Coronary artery (tissue), 2 donors: ENCODE results near the gene KLHL3.
"Not testable (repeated sequence)": the region's sequence is repeated elsewhere in the genome, so short reads cannot be mapped to it uniquely, and the experiment has no call there.

Experiments
- DNase-seq: peaks from one replicate; pipeline ENCODE4 v3.0.0-alpha.2; 2017; ENCODE audit warnings: low spot score
- H3K27ac ChIP-seq, 2 donors: fragments of 200-600 bp; sonication (generic); one replicate each; pipeline ENCODE4 v1.5.1; 2016 to 2019
- H3K4me3 ChIP-seq: fragments of 200-600 bp; sonication (generic); 2 replicates; pipeline ENCODE4 v1.5.1; 2016; ENCODE audit warnings: mild to moderate bottlenecking, moderate library complexity
- TF ChIP-seq, protein P1 (sequence below): fragments of 200-600 bp; sonication (generic); IDR thresholded peaks from one replicate; pipeline ENCODE4 v1.5.1; 2019; ENCODE audit warnings: antibody characterized with exemption

KLHL3 gene, protein sequence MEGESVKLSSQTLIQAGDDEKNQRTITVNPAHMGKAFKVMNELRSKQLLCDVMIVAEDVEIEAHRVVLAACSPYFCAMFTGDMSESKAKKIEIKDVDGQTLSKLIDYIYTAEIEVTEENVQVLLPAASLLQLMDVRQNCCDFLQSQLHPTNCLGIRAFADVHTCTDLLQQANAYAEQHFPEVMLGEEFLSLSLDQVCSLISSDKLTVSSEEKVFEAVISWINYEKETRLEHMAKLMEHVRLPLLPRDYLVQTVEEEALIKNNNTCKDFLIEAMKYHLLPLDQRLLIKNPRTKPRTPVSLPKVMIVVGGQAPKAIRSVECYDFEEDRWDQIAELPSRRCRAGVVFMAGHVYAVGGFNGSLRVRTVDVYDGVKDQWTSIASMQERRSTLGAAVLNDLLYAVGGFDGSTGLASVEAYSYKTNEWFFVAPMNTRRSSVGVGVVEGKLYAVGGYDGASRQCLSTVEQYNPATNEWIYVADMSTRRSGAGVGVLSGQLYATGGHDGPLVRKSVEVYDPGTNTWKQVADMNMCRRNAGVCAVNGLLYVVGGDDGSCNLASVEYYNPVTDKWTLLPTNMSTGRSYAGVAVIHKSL

GRCh38 chr5:137735555-137736284 lies at the start of gene KLHL3:
KLHL3 (minus strand) TSS chr5:137736089; CDS start chr5:137735646, 443 bp downstream.
- peak; percentile 78 for DNase-seq
- TF ChIP-seq, protein P1, sequence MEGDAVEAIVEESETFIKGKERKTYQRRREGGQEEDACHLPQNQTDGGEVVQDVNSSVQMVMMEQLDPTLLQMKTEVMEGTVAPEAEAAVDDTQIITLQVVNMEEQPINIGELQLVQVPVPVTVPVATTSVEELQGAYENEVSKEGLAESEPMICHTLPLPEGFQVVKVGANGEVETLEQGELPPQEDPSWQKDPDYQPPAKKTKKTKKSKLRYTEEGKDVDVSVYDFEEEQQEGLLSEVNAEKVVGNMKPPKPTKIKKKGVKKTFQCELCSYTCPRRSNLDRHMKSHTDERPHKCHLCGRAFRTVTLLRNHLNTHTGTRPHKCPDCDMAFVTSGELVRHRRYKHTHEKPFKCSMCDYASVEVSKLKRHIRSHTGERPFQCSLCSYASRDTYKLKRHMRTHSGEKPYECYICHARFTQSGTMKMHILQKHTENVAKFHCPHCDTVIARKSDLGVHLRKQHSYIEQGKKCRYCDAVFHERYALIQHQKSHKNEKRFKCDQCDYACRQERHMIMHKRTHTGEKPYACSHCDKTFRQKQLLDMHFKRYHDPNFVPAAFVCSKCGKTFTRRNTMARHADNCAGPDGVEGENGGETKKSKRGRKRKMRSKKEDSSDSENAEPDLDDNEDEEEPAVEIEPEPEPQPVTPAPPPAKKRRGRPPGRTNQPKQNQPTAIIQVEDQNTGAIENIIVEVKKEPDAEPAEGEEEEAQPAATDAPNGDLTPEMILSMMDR: no peak
- peak within 1 kb of the TSS; percentile 74 for H3K4me3 ChIP-seq
- peak within 1 kb of the TSS; percentile 6 to 78 for H3K27ac ChIP-seq

GRCh38 chr5:137782984-137783536 lies 47.2 kb upstream of the KLHL3 start:
- Histone ChIP-seq H3K27ac (no peak overlapping the region), H3K4me3 (no peak overlapping the region)
- TF ChIP-seq, protein P1: no peak
- DNase-seq: no peak

DNA sequence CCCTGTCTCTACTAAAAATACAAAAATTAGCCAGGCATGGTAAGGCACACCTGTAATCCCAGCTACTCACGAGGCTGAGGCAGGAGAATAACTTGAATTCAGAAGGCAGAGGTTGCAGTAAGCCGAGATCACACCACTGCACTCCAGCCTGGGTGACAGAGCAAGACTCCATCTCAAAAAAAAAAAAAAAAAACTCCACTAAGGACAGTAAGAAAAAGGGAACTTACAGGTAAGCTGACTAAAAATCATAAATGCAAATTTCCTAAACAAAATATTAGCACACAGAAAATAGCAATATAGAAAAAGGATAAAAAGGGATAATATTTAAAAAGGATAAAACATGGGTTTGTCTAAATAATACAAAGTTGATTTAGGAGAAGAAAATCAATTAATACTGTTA lies 46.2 kb upstream of the KLHL3 start:
- DNase-seq: no peak
- TF ChIP-seq, protein P1: no peak
- Histone ChIP-seq H3K27ac (no peak overlapping the region), H3K4me3 (no peak overlapping the region)

- Histone ChIP-seq H3K27ac (no peak overlapping the region), H3K4me3 (no peak overlapping the region)
- TF ChIP-seq, protein P1: peak; percentile 72
- no peak for DNase-seq
Measured at GRCh38 chr5:137778772-137779564, 43.1 kb upstream of the KLHL3 start.

DNA sequence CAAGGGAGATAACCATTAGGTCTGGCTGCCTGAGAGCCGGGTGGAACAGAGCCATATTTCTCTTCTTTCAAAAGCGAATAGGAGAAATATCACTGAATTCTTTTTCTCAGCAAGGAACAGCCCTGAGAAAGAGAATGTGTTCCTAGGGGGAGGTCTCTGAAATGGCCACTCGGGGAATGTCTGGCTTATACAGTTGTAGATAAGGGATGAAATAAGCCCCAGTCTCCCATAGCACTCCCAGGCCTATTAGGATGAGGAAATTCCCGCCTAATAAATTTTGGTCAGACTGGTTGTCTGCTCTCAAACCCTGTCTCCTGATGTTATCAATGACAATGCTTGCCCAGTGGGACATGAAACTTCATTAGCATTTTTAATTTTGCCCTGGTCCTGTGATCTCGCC lies 32.0 kb upstream of the KLHL3 start:
- H3K27ac ChIP-seq, DNase-seq: not testable (repeated sequence)

GRCh38 chr5:137761566-137761965 lies 25.7 kb upstream of the KLHL3 start:
- DNase-seq: no peak
- Histone ChIP-seq H3K4me3 (no peak overlapping the region), H3K27ac (no peak overlapping the region)
- TF ChIP-seq, protein P1: no peak

More for the DNA sequence above, 32.0 kb upstream of the KLHL3 start:
- not testable (repeated sequence) for H3K4me3 ChIP-seq
